Tibial artery (tissue), 4 donors: ENCODE data around the gene GPR27.

Source experiments
- DNase-seq, 2 donors: peaks; one replicate each; pipeline ENCODE4 v3.0.0-alpha.2; 2019
- H3K27ac ChIP-seq, 2 donors: fragments of 200-600 bp; sonication (generic) in 1 of 2; 1 replicate in 1 of 2; 2 replicates in 1 of 2; pipeline ENCODE4 v1.5.1; 2018 to 2019; ENCODE audit warnings: mild to moderate bottlenecking in 1 of 2
- H3K27me3 ChIP-seq, 2 donors: fragments of 200-600 bp; sonication (generic) in 1 of 2; one replicate each; pipeline versions ENCODE4 v1.5.1 to v1.6.0; 2016 to 2019
- H3K36me3 ChIP-seq, 3 donors: fragments of 200-600 bp; sonication (generic) in 2 of 3; one replicate each; pipeline ENCODE4 v1.5.1; 2016 to 2019; ENCODE audit warnings: mild to moderate bottlenecking in 2 of 3
- H3K4me1 ChIP-seq, 4 donors: fragments of 200-600 bp; sonication (generic) in 2 of 4; 1 replicate in 3 of 4; 2 replicates in 1 of 4; pipeline ENCODE4 v1.5.1; 2016 to 2019
- H3K4me3 ChIP-seq, 2 donors: fragments of 200-600 bp; sonication (generic) in 1 of 2; 1 replicate in 1 of 2; 2 replicates in 1 of 2; pipeline ENCODE4 v1.5.1; 2018 to 2019; ENCODE audit warnings: mild to moderate bottlenecking in 2 of 2
- H3K9me3 ChIP-seq, 3 donors: fragments of 200-600 bp; sonication (generic) in 1 of 3; one replicate each; pipeline ENCODE4 v1.5.1; 2016 to 2019
- CTCF ChIP-seq, 2 experiments: fragments of 200-600 bp in 1 of 2; fragments of 450-650 bp in 1 of 2; IDR thresholded peaks; one replicate each; pipeline ENCODE4 v1.5.1; 2017 to 2019; ENCODE audit warnings: antibody characterized with exemption in 2 of 2, mild to moderate bottlenecking in 1 of 2, moderate library complexity in 1 of 2
- intact Hi-C: fragments of 100-400 bp; cut with DNase I; formaldehyde crosslinking; loops from one replicate; pipeline ENCODE4 v1.15.0; 2023; ENCODE audit warnings: low total_unique reads

GPR27 gene

GRCh38 chr3:71779674-71780377 lies 26.2 kb downstream of the GPR27 start:
- intact Hi-C loops, result loop anchor here (5.0 kb wide), 1 partner anchor 947 kb away; no protein-coding TSS in a partner anchor
- DNase-seq, result no peak
- Histone ChIP-seq H3K4me3 (no peak overlapping the region), H3K27me3 (peaks cover 2 to 78% of the 10 kb centered on the region in 2 donors), H3K27ac (no peak overlapping the region), H3K36me3 (no peaks in the 10 kb centered on the region), H3K9me3 (no peaks in the 10 kb centered on the region), H3K4me1 (peaks cover 0 to 10% (median 6%) of the 10 kb centered on the region in 4 donors)
- TF ChIP-seq CTCF (IDR thresholded peaks at IDR 0.05), result no peak

GRCh38 chr3:71780430-71780829 lies 26.8 kb downstream of the GPR27 start:
- Histone ChIP-seq H3K27ac (no peak overlapping the region), H3K4me3 (no peak overlapping the region), H3K9me3 (no peaks in the 10 kb centered on the region), H3K27me3 (peaks cover 2 to 80% of the 10 kb centered on the region in 2 donors), H3K36me3 (no peaks in the 10 kb centered on the region), H3K4me1 (peaks cover 0 to 16% (median 11%) of the 10 kb centered on the region in 4 donors)
- no peak for DNase-seq
- TF ChIP-seq CTCF (IDR thresholded peaks at IDR 0.05), result no peak
- intact Hi-C loops, result no loop called here

- DNase-seq, result no peak
- Histone ChIP-seq H3K4me3 (no peak overlapping the region), H3K27me3 (peaks cover 2 to 86% of the 10 kb centered on the region in 2 donors), H3K9me3 (no peaks in the 10 kb centered on the region), H3K27ac (no peak overlapping the region), H3K36me3 (no peaks in the 10 kb centered on the region), H3K4me1 (peaks cover 0 to 20% (median 14%) of the 10 kb centered on the region in 4 donors)
- intact Hi-C loops, result no loop called here
- TF ChIP-seq CTCF (IDR thresholded peaks at IDR 0.05), result no peak
Measured at GRCh38 chr3:71783152-71783551, 29.5 kb downstream of the GPR27 start.

- intact Hi-C loops, result no loop called here
- DNase-seq, result no peak
- Histone ChIP-seq H3K9me3 (no peaks in the 10 kb centered on the region), H3K27ac (no peak overlapping the region), H3K27me3 (peaks cover 2 to 80% of the 10 kb centered on the region in 2 donors), H3K36me3 (no peaks in the 10 kb centered on the region), H3K4me3 (peak overlapping the region; percentile 18 to 44), H3K4me1 (peaks cover 0 to 20% (median 14%) of the 10 kb centered on the region in 4 donors)
- no peak for TF ChIP-seq CTCF (IDR thresholded peaks at IDR 0.05)
Measured at GRCh38 chr3:71784201-71784913, 30.7 kb downstream of the GPR27 start.

- no peaks in the 10 kb centered on the region for H3K9me3 ChIP-seq
- H3K36me3 ChIP-seq, result no peaks in the 10 kb centered on the region
- H3K4me3 ChIP-seq, result peak within 1 kb of the TSS; percentile 18 to 44
- no peak within 1 kb of the TSS for H3K27ac ChIP-seq
- TF ChIP-seq CTCF (IDR thresholded peaks at IDR 0.05), result no peak
- intact Hi-C loops, result no loop called here
- DNase-seq, result no peak
- H3K27me3 ChIP-seq, result peaks cover 2 to 74% of the 10 kb centered on the region in 2 donors
- H3K4me1 ChIP-seq, result peaks cover 0 to 20% (median 14%) of the 10 kb centered on the region in 4 donors
Measured at GRCh38 chr3:71784914-71785531, 31.4 kb downstream of the GPR27 start, which contains the start of gene PROK2. Gene PROK2, minus strand, starts transcription at chr3:71785148. Its CDS starts 96 bp downstream, at chr3:71785052.
